Measurements from ENCODE around the gene LSM6. TPM values are rescaled to one million over a fixed set of nuclear protein-coding genes. Genes with fewer than 3 reads are reported as not detected.

The LSM6 gene
- total RNA-seq, 1 experiment from 2014 or later: 78.3 TPM

DNA sequence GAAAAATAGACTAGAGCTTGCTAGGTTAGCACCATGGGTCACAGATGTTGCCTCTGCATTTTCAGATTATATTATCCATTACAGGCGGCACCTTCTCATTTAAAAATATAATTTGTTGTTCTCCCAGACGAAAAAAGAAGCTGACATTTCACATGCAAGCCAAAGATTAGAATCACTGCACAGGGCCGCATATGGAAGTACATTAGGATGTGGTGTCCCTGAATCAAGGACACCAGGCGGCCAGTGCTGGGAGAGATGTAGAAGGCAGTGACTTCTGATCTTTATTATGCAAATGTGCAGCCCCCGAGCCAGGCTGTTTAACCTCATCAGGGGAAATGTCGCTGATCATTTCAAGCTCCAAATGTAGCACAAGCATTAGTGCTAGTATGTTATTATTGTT is 61.6 kb downstream of the LSM6 start:
- H2BK120ac ChIP-seq (ENCODE audit: low read depth, low read length, poor library complexity, severe bottlenecking): no peak overlapping the region
- no peaks in the 10 kb centered on the region for H3K79me2 ChIP-seq (ENCODE audit: insufficient read depth, low read length)
- no peak overlapping the region for H4K91ac ChIP-seq (ENCODE audit: insufficient read length, low read depth, low read length)
- no peaks in the 10 kb centered on the region for H3K9me3 ChIP-seq (ENCODE audit: control insufficient read depth, low read depth, low read length)
- TF ChIP-seq, protein P1, sequence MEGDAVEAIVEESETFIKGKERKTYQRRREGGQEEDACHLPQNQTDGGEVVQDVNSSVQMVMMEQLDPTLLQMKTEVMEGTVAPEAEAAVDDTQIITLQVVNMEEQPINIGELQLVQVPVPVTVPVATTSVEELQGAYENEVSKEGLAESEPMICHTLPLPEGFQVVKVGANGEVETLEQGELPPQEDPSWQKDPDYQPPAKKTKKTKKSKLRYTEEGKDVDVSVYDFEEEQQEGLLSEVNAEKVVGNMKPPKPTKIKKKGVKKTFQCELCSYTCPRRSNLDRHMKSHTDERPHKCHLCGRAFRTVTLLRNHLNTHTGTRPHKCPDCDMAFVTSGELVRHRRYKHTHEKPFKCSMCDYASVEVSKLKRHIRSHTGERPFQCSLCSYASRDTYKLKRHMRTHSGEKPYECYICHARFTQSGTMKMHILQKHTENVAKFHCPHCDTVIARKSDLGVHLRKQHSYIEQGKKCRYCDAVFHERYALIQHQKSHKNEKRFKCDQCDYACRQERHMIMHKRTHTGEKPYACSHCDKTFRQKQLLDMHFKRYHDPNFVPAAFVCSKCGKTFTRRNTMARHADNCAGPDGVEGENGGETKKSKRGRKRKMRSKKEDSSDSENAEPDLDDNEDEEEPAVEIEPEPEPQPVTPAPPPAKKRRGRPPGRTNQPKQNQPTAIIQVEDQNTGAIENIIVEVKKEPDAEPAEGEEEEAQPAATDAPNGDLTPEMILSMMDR (conservative IDR thresholded peaks at IDR 0.05): no peak
- no peak overlapping the region for H3K18ac ChIP-seq (ENCODE audit: insufficient read length, low read depth, low read length)
- Mint-ChIP-seq H3K9me3 (no peaks in the 10 kb centered on the region), H3K27ac (no peak overlapping the region), H3K4me1 (peaks cover 8 to 10% of the 10 kb centered on the region in 2 experiments), H3K27me3 (ENCODE audit: low read depth) (no peaks in the 10 kb centered on the region), H3K4me3 (no peak overlapping the region), H3K36me3 (ENCODE audit: insufficient read depth in 1 of 3, low read depth in 3 of 3) (no peaks in the 10 kb centered on the region; a peak in 1 of 7 replicates)
- H4K8ac ChIP-seq (replicated peaks; ENCODE audit: insufficient read length, low read depth, low read length): no peak overlapping the region
- no peak overlapping the region for H3K56ac ChIP-seq (ENCODE audit: insufficient read length, low read depth, low read length)
- DNase-seq: no peak
- no peak overlapping the region for H2BK12ac ChIP-seq (ENCODE audit: insufficient read length, low read depth, low read length)
- H2BK20ac ChIP-seq (ENCODE audit: low read depth, low read length, poor library complexity, severe bottlenecking): no peak overlapping the region
- H3K9ac ChIP-seq (ENCODE audit: extremely low read depth, insufficient read length, low read length): no peak overlapping the region
- WGBS (ENCODE audit: extremely low coverage, insufficient read length, low lambda C conversion rate): no CpG with 5 or more reads among the region's 6 CpGs
- H3K14ac ChIP-seq (ENCODE audit: insufficient read depth, low read length): no peak overlapping the region
- H3K79me1 ChIP-seq (ENCODE audit: insufficient read depth, low read depth, low read length, poor library complexity, severe bottlenecking): no peaks in the 10 kb centered on the region
- H3K4ac ChIP-seq (ENCODE audit: low read depth, low read length): no peak overlapping the region
- H3K27ac ChIP-seq (ENCODE audit: insufficient read length, low read depth, low read length): no peak overlapping the region
- H3T11ph ChIP-seq (ENCODE audit: low read length): no peak overlapping the region
- no peak overlapping the region for H4K5ac ChIP-seq (ENCODE audit: insufficient read length, low read depth, low read length)
- H2BK15ac ChIP-seq (ENCODE audit: low read depth, low read length): no peak overlapping the region
- H3K4me2 ChIP-seq (ENCODE audit: insufficient read depth, insufficient read length, low read length): no peak overlapping the region
- no peaks in the 10 kb centered on the region for H3K23me2 ChIP-seq (ENCODE audit: insufficient read length, low read depth, low read length, poor library complexity, severe bottlenecking)
- H2BK5ac ChIP-seq (ENCODE audit: insufficient read length, low read length): no peak overlapping the region
- H2AK5ac ChIP-seq (ENCODE audit: insufficient read length, low read length): no peak overlapping the region
- H3K27me3 ChIP-seq (ENCODE audit: insufficient read depth, low read length): no peaks in the 10 kb centered on the region
- H4K20me1 ChIP-seq (ENCODE audit: control insufficient read depth, insufficient read depth, insufficient read length): no peaks in the 10 kb centered on the region
- no peaks in the 10 kb centered on the region; the same call in 1 of the 2 replicates for H3K4me1 ChIP-seq (ENCODE audit: insufficient read depth, low read length)
- no peak overlapping the region for H2AFZ ChIP-seq (ENCODE audit: low read length)
- no peak overlapping the region for H3K23ac ChIP-seq (ENCODE audit: insufficient read length, low read depth, low read length)
